Stimulated activated CD8-positive, alpha-beta memory T cell treated with anti-CD3 and anti-CD28 coated beads, Interleukin-2, amount 100 ng/mL, for 48 hours (primary cell): ENCODE measurements around the gene SFXN5.
A peak's percentile ranks its signal among the peaks of the same experiment; 100 is the strongest.

Source experiments
- DNase-seq, 2 donors: peaks; one replicate each; pipeline ENCODE4 v3.0.0-alpha.2; 2020; ENCODE audit warnings: low read depth in 2 of 2

The SFXN5 gene

GRCh38 chr2:72979896-72980295 is 91.6 kb downstream of the SFXN5 start:
- no peak for DNase-seq

DNA sequence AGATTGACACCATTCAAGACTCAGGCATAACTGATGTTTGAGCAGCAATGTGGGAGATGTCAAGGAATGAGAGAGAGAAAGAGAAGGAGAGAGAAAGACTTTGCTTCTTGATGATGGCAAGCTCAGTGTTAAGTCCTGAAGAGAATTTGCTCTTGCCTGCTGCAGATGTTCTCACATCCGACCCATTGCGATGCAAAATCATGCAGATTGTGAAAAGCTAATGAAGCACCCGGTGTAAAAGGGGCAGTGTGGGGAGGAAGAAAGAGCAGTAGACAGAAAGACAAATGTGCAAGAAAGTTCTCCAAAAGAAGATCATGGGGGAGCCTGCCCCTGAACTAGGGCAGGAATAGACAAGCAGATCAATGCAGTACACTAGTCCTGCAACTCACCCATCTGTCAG is 96.5 kb downstream of the SFXN5 start:
- no peak for DNase-seq

DNA sequence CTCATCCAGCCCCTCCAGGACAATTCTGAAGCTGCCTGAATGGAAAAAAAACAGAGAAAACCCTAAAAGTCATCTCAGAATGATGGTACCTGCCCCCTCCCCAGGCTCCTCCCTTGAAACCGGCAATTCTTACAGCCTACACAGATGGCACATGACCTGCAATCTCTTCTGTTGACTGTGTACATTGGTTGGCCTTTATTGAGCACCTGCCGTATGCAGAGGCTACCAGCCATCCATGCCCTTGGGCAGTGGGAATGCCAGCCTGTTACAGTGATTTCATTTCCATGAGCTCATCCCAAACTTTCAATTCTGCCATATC is 97.1 kb downstream of the SFXN5 start:
- DNase-seq = no peak

- peak; percentile 6 to 9 for DNase-seq
Observed at GRCh38 chr2:72973566-72974435, 97.7 kb downstream of the SFXN5 start.

DNA sequence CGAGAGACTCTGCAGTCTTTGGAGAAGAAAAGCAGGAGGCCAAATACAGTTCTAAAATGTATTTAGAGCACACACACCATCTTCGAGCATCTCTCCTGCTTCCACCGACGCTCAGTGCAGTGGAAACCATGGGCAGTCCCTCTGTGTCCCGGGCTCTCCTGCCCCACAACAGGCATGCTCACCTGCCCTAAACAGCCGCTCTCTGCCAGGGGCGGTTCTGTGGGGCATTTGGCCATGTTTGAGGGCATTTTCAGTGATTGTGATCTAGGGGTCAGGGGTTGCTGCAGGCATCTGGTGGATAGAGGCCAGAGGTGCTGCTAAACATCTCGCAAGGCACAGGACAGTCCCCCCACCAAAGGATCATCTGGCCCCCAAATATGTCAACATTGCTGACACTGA is 98.4 kb downstream of the SFXN5 start:
- DNase-seq = no peak

- DNase-seq = no peak
Observed at GRCh38 chr2:72972352-72973136, 99.0 kb downstream of the SFXN5 start.

DNA sequence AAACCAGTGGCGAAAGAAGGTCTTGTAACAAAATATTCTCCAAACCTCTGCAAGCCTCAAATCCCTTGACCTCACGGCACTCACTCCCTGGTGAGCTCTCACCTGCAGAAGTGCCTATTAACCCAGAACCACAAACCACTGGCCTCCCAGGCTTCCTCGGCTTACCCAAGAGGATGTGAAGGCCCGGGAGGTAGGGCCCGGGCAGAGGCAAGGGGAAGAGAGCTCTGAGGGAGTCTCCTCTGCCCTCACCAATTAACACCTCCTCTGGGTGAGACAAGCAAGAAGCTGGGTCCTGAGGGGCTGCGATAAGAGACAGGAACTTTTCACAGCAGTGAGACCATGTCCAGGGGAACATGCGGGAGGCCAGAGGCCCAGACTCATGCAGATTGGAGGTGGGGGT is 100.5 kb downstream of the SFXN5 start:
- DNase-seq = no peak

- DNase-seq = no peak
Observed at GRCh38 chr2:72969706-72970105, 101.8 kb downstream of the SFXN5 start.

DNA sequence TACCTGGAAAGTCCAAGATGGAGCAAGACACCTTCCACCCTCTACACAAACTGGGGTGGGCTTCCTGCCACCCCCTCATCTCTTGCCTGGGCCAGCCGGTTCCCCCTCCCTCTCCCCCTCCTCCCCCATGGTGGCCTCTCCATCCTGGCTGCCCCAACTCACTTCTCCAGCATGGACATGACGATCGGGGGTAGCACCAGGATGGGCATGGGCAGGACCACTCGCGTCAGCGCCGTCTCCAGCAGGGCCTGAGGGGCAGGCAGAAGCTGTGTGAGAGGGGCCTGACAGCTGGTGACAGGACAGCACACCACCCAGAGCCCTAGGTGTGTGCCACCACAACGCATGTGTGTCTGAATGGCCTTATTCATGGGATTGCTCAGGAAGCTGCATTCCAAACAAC is 103.2 kb downstream of the SFXN5 start:
- no peak for DNase-seq

DNA sequence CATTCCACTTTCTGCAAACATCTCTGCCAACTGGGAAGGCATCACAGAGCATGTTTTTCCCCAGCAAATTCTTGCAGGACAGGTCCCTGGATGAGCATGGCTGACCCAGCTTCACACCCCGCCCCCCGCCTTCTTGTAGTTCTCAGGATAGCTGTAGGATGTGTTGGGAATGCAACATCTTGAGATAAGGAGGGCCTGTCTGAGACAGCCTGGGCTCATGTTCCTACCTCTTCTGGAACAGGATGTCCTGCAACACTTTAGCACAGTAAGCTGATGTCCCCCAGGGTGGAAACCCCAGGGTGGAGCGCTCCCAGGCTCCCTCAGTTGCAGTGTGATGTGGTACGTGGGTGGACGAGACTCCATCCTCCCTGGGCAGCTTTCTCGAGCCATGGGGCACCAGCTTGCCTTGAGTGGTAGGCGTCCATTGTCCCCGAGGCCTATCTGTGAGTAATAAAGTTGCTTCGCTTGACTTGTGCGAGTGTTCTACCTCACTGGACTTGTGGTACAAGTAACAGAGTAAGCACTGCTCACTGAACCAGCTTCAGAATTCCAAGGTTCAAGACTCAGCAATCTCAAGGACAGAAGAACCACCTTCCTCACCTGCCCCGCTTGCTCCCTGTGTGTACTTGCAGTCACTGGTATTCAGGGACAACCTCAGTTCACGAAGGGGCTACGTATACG is 105.6 kb downstream of the SFXN5 start:
- no peak for DNase-seq

DNA sequence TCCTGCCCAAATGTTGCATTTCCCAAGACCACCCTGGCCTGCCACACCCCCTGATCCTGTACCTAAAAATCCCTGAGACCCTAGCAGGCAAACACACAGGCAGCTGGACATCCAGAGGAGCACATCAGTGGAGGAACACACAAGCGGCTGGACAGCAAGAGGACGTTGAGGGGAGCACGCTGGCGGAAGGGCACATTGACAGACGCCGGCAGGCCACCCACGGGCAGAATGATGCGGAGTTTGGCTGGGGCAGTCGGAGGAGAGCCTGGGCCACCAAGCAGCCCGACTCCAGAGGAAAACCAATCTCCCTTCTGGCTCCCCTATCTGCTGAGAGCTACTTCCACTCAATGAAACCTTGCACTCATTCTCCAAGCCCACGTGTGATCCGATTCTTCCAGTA is 106.5 kb downstream of the SFXN5 start:
- DNase-seq = no peak

DNA sequence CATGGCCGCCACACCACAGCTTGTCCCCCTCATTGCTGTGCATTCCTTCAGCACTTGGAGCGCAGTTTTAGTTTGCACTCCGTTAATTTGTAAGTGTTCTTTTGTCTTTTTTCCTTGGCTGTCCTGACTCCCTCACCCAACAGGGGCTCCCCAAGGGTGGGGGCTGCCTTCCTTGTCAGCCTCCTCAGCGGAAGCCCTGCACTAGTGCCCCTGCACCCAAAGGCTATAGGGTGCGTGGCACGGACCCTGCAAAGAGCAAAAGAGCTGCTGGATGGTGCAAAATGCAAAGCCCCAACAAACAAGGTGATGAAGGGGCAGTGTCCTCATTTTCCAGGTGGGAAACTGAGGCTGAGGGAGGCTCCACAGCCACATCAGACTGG is 107.4 kb downstream of the SFXN5 start:
- no peak for DNase-seq

DNA sequence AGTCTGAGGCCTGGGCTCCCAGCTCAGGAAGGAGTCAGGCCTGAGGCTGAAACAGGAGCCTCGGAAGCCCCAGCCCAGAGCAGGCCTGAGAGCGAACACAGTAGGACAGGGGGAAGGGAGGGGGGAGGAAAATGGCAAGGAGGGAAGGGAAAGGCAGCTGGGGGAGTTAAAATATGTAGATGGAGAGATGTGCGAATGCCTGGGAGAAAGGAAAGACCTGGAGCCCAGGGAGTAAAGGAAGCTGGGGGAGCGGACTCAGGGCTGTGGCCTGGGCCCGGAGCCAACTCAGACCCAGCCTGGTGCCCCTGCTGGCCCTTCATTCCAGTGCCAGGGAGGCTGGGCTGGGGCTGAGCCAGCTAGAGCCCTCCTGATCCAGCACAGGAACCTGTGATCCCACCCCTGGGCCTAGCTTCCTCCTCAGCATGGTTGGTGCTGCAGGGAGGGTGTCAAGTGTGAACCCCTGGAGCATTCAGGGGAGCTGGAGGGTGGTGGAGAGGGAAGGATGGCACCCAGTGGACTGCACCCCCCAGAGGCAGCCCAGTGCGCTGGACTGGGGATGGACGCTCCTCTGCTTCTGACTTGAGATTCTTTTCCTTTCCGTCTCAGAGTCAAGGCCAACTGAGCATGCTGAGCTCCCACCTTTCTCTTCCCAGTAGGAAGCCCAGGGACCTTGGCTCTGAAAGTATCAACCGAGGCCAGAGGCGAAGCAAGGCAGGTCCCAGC is 107.9 kb downstream of the SFXN5 start:
- DNase-seq = no peak

- no peak for DNase-seq
Observed at GRCh38 chr2:72962911-72963310, 108.6 kb downstream of the SFXN5 start.

GRCh38 chr2:72961853-72962468 is 109.6 kb downstream of the SFXN5 start:
- DNase-seq = no peak

- DNase-seq = no peak
Observed at GRCh38 chr2:72961036-72961720, 110.3 kb downstream of the SFXN5 start.

DNA sequence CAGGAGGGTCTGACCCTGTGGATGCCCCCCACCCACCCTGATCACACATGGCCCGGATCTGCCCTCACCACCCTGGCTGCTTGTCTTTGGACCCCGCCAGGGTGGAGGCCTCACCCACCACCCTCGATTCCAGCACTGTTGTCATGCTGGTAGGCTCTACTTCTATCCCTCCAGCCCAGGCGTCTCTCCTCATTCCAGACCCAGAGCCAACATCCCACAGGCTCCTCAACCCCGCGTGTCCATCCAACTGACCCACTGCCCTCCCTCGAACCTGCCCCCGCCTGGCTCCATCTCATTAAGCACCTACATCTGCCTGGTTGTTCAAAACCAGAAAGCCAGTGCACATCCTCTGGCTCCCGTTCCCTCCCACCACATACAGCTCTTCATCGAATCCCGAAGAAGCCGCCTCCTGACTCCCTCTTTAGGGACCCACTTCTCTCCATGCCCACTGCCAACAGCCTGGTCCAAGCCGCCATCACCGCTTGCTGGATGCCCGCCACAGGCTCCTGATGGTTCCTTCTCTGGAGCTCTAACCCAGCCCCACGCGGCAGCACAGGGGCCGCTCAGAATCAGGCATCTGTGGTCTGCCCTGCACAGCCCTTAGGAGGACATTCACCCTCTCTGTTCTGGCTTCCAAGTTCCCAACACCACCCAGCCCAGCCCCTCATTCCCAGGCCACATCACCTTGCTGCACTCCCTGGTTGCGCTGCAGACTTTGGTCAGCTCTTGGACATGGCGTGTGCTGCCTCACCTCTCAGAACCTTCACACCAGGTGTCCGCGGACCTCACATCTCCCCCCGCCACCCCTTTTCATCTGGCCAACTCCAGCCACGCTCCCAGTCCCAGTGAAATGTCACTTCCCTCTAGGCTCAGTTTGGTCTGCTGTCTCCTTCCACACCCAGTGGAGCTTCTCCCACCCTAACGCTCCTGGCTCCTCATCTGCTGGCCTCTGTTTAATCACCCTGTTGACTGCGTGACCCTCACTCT is 111.2 kb downstream of the SFXN5 start:
- DNase-seq = no peak

GRCh38 chr2:72959554-72959953 is 112.0 kb downstream of the SFXN5 start:
- no peak for DNase-seq

DNA sequence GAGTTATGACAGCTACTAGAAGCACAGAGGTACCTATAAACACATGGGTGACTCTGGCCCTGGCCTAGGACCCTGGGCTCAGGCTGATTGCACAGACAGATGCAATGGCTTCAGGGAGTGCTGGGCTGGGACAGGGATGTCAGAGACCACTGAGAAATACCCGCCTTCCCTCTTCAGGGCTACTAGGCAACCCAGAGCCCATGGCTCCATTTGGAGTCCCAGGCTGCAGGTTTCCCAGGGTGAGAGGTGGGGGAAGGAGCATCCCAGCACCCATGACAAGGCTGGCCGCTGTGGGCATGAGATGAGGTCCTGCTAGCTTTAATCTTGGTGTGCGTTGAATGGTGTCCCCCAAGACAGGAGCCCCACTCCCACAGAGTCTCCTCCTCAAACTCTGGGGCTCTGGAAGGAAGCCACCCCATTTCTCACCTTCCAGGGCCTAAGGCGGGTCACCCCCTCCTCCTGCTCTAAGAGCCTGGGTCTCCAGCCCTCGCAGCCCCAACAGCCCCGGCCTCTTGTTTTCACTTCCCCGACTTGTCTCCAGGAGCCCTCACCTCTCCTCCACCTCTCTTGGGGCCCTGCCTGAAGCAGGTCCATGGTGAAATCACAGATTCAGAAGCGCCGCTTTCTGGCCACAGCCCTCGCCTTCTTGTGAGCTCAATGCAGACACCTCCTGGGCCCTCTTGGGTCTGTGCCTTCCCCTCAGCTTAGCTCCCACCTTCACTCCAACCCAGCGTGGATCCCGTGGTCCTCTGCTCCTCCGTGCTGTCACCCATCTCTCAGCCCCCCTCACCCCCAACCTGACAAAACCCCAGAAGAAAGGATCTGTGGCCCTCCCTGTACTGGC is 112.7 kb downstream of the SFXN5 start:
- no peak for DNase-seq
